HepG2 (cell line): Measurements from ENCODE around the gene NSD1. TPM values are rescaled to one million over a fixed set of nuclear protein-coding genes. Genes with fewer than 3 reads are reported as not detected.

Experiments
- ARHGAP35 ChIP-seq: sonication (generic); formaldehyde crosslinking; IDR thresholded peaks from 2 replicates; pipeline ENCODE4 v1.9.0; 2022; ENCODE audit warnings: mild to moderate bottlenecking, inconsistent platforms, moderate library complexity, missing genetic modification reagents, borderline replicate concordance
- FOXK2 ChIP-seq: fragments of 450-650 bp; IDR thresholded peaks from 2 replicates; pipeline ENCODE4 v1.6.1; 2016
- HMG20B ChIP-seq: conservative IDR thresholded peaks from 2 replicates; pipeline ENCODE4 v1.6.1; 2016; ENCODE audit warnings: missing genetic modification reagents, missing compliant biosample characterization
- HMGXB4 ChIP-seq, 2 experiments: sonication (generic) in 1 of 2; formaldehyde crosslinking in 1 of 2; IDR thresholded peaks; 2 replicates each; pipeline versions ENCODE4 v1.4.0 to v1.6.1; 2018 to 2020; ENCODE audit warnings: missing genetic modification reagents in 2 of 2, borderline replicate concordance in 1 of 2, low read depth in 1 of 2, mild to moderate bottlenecking in 1 of 2, missing biosample characterization in 1 of 2
- MXD4 ChIP-seq: IDR thresholded peaks from 2 replicates; pipeline ENCODE4 v1.6.1; 2016; ENCODE audit warnings: mild to moderate bottlenecking, missing biosample characterization, missing genetic modification reagents
- PAWR ChIP-seq: sonication (generic); formaldehyde crosslinking; IDR thresholded peaks from 2 replicates; pipeline ENCODE4 v1.4.0; 2020; ENCODE audit warnings: missing genetic modification reagents, mild to moderate bottlenecking, borderline replicate concordance
- POLR2AphosphoS2 ChIP-seq: IDR thresholded peaks from 2 replicates; pipeline ENCODE4 v1.6.1; 2011; ENCODE audit warnings: low read depth, low read length, improper control_type of control experiment
- POLR2AphosphoS5 ChIP-seq: IDR thresholded peaks from 2 replicates; pipeline ENCODE4 v1.6.1; 2012; ENCODE audit warnings: low read depth, low read length
- SYNCRIP ChIP-seq: fragments of 200-400 bp; formaldehyde crosslinking; IDR thresholded peaks from 2 replicates; pipeline ENCODE4 v1.6.1; 2018; ENCODE audit warnings: mild to moderate bottlenecking, low read depth, low read length; ENCODE audit not compliant: insufficient read depth
- TARDBP ChIP-seq: sonication (generic); formaldehyde crosslinking; IDR thresholded peaks from 2 replicates; pipeline ENCODE4 v1.8.0; 2022; ENCODE audit warnings: mild to moderate bottlenecking, missing genetic modification reagents
- TBL1XR1 ChIP-seq: fragments of 150-350 bp; IDR thresholded peaks from 2 replicates; pipeline ENCODE4 v1.6.1; 2014; ENCODE audit warnings: borderline replicate concordance, low read length; ENCODE audit not compliant: partially characterized antibody
- ZNF138 ChIP-seq: sonication (generic); formaldehyde crosslinking; IDR thresholded peaks from 2 replicates; pipeline ENCODE4 v1.5.0; 2020; ENCODE audit warnings: mild to moderate bottlenecking, low read depth, missing genetic modification reagents
- ZNF225 ChIP-seq: sonication (generic); formaldehyde crosslinking; IDR thresholded peaks from 2 replicates; pipeline ENCODE4 v1.4.0; 2020; ENCODE audit warnings: mild to moderate bottlenecking, missing genetic modification reagents
- ZNF235 ChIP-seq: sonication (generic); formaldehyde crosslinking; IDR thresholded peaks from 2 replicates; pipeline ENCODE4 v1.8.1; 2023; ENCODE audit warnings: mild to moderate bottlenecking, missing genetic modification reagents, borderline replicate concordance
- ZNF431 ChIP-seq: sonication (generic); formaldehyde crosslinking; IDR thresholded peaks from 2 replicates; pipeline ENCODE4 v1.9.0; 2022; ENCODE audit warnings: missing genetic modification reagents, low read depth, mild to moderate bottlenecking, borderline replicate concordance
- ZNF619 ChIP-seq: sonication (generic); formaldehyde crosslinking; IDR thresholded peaks from 2 replicates; pipeline ENCODE4 v1.4.0; 2020; ENCODE audit warnings: mild to moderate bottlenecking, missing genetic modification reagents
- ZNF644 ChIP-seq: IDR thresholded peaks from 2 replicates; pipeline ENCODE4 v1.6.1; 2016; ENCODE audit warnings: low read depth
- ZNF782 ChIP-seq: sonication (generic); formaldehyde crosslinking; IDR thresholded peaks from 2 replicates; pipeline ENCODE4 v1.4.0; 2020; ENCODE audit warnings: missing genetic modification reagents, mild to moderate bottlenecking, borderline replicate concordance
- polyA plus RNA-seq, 8 experiments: library from polyadenylated mRNA; depleted of rRNA in 3 of 8; stranded (reverse) in 7 of 8; unstranded in 1 of 8; fragments of >200 nt; fragmentation: Illumina TruSeq in 4 of 8; extraction: Trizol in 4 of 8; gene quantifications; 2 replicates each; pipeline versions ENCODE4 v1.2.1 to v1.2.3, GENCODE V29; 2011 to 2016; ENCODE audit warnings: low read depth in 4 of 8, missing spikeins in 1 of 8, mixed read lengths in 1 of 8; ENCODE audit not compliant: insufficient read depth in 1 of 8
- total RNA-seq, 5 experiments: library from RNA; depleted of rRNA; stranded (reverse); fragments of >200 nt; fragmentation: Illumina TruSeq; extraction: Trizol; gene quantifications; 2 replicates each; pipeline ENCODE4 v1.2.3, GENCODE V29; 2016; ENCODE audit warnings: low read depth in 1 of 5
- TF ChIP-seq, protein P1 (sequence below): sonication (generic); formaldehyde crosslinking; IDR thresholded peaks from 2 replicates; pipeline ENCODE4 v1.5.0; 2020; ENCODE audit warnings: mild to moderate bottlenecking, missing genetic modification reagents, moderate library complexity
- TF ChIP-seq, protein P2 (sequence below): sonication (generic); formaldehyde crosslinking; IDR thresholded peaks from 2 replicates; pipeline ENCODE4 v1.5.0; 2020; ENCODE audit warnings: mild to moderate bottlenecking, missing genetic modification reagents
- TF ChIP-seq, protein P3 (sequence below): sonication (generic); formaldehyde crosslinking; IDR thresholded peaks from 2 replicates; pipeline ENCODE4 v1.9.0; 2022; ENCODE audit warnings: low read depth, missing genetic modification reagents

NSD1 gene
- total and polyA plus RNA-seq, 2 of the 13 experiments (the other 11 are each of a cell fraction or from before 2014, with no cell fraction given), result 0.01 to 0.09 TPM

GRCh38 chr5:177306674-177307543 is 173.3 kb downstream of the NSD1 start (continued):
- TF ChIP-seq ZNF235 (CRISPR knock-in tag) (no peak), ZNF225 (CRISPR knock-in tag) (no peak), ZNF619 (no peak), MXD4 (CRISPR knock-in tag) (no peak), POLR2AphosphoS5 (peak; percentile 36; the same call in 1 of the 2 replicates), SYNCRIP (no peak), HMG20B (no peak), ZNF138 (CRISPR knock-in tag) (no peak), TARDBP (CRISPR knock-in tag) (no peak), TBL1XR1 (no peak), FOXK2 (no peak), ZNF644 (CRISPR knock-in tag) (no peak), PAWR (CRISPR knock-in tag) (no peak), ARHGAP35 (CRISPR knock-in tag) (no peak), ZNF431 (no peak), ZNF782 (no peak), POLR2AphosphoS2 (no peak), HMGXB4 (CRISPR knock-in tag; IDR thresholded peaks at IDR 0.05; ENCODE audit: borderline replicate concordance in 1 of 2, low read depth in 1 of 2) (no peak)
- TF ChIP-seq, protein P1, sequence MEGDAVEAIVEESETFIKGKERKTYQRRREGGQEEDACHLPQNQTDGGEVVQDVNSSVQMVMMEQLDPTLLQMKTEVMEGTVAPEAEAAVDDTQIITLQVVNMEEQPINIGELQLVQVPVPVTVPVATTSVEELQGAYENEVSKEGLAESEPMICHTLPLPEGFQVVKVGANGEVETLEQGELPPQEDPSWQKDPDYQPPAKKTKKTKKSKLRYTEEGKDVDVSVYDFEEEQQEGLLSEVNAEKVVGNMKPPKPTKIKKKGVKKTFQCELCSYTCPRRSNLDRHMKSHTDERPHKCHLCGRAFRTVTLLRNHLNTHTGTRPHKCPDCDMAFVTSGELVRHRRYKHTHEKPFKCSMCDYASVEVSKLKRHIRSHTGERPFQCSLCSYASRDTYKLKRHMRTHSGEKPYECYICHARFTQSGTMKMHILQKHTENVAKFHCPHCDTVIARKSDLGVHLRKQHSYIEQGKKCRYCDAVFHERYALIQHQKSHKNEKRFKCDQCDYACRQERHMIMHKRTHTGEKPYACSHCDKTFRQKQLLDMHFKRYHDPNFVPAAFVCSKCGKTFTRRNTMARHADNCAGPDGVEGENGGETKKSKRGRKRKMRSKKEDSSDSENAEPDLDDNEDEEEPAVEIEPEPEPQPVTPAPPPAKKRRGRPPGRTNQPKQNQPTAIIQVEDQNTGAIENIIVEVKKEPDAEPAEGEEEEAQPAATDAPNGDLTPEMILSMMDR, result peak; percentile 18; the same call in 1 of the 2 replicates
- TF ChIP-seq, protein P2, sequence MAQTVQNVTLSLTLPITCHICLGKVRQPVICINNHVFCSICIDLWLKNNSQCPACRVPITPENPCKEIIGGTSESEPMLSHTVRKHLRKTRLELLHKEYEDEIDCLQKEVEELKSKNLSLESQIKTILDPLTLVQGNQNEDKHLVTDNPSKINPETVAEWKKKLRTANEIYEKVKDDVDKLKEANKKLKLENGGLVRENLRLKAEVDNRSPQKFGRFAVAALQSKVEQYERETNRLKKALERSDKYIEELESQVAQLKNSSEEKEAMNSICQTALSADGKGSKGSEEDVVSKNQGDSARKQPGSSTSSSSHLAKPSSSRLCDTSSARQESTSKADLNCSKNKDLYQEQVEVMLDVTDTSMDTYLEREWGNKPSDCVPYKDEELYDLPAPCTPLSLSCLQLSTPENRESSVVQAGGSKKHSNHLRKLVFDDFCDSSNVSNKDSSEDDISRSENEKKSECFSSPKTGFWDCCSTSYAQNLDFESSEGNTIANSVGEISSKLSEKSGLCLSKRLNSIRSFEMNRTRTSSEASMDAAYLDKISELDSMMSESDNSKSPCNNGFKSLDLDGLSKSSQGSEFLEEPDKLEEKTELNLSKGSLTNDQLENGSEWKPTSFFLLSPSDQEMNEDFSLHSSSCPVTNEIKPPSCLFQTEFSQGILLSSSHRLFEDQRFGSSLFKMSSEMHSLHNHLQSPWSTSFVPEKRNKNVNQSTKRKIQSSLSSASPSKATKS, result no peak
- TF ChIP-seq, protein P3, sequence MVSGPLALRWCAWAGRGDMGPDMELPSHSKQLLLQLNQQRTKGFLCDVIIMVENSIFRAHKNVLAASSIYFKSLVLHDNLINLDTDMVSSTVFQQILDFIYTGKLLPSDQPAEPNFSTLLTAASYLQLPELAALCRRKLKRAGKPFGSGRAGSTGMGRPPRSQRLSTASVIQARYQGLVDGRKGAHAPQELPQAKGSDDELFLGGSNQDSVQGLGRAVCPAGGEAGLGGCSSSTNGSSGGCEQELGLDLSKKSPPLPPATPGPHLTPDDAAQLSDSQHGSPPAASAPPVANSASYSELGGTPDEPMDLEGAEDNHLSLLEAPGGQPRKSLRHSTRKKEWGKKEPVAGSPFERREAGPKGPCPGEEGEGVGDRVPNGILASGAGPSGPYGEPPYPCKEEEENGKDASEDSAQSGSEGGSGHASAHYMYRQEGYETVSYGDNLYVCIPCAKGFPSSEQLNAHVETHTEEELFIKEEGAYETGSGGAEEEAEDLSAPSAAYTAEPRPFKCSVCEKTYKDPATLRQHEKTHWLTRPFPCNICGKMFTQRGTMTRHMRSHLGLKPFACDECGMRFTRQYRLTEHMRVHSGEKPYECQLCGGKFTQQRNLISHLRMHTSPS (CRISPR knock-in tag), result no peak
